GM12878 (cell line): Measurements from ENCODE around the gene DNAJC12. TPM values are rescaled to one million over a fixed set of nuclear protein-coding genes. Genes with fewer than 3 reads are reported as not detected.

Experiments used
- BCL11A ChIP-seq: IDR thresholded peaks from 2 replicates; pipeline ENCODE4 v1.6.1; 2011; ENCODE audit warnings: low read depth, low read length
- BCL3 ChIP-seq: IDR thresholded peaks from 2 replicates; pipeline ENCODE4 v1.6.1; 2011; ENCODE audit warnings: borderline replicate concordance, low read depth, mild to moderate bottlenecking, moderate library complexity, low read length; ENCODE audit not compliant: insufficient read depth, poor library complexity, severe bottlenecking
- CBX5 ChIP-seq: sonication (generic); IDR thresholded peaks from 2 replicates; pipeline ENCODE4 v1.6.1; 2016; ENCODE audit warnings: low read depth, moderate library complexity, mild to moderate bottlenecking, inconsistent platforms
- DPF2 ChIP-seq: fragments of 450-650 bp; IDR thresholded peaks from 2 replicates; pipeline ENCODE4 v1.6.1; 2017; ENCODE audit warnings: mild to moderate bottlenecking
- EP300 ChIP-seq, 2 experiments: fragments of 150-350 bp in 1 of 2; IDR thresholded peaks; 2 replicates each; pipeline ENCODE4 v1.6.1; 2011 to 2012; ENCODE audit warnings: low read depth in 2 of 2, low read length in 2 of 2, borderline replicate concordance in 1 of 2, improper control_type of control experiment in 1 of 2, inconsistent platforms in 1 of 2; ENCODE audit not compliant: control insufficient read depth in 1 of 2
- FOXM1 ChIP-seq: IDR thresholded peaks from 2 replicates; pipeline ENCODE4 v1.6.1; 2012; ENCODE audit warnings: low read depth, mild to moderate bottlenecking, inconsistent platforms, low read length, moderate library complexity
- GABPA ChIP-seq: IDR thresholded peaks from 2 replicates; pipeline ENCODE4 v1.6.1; 2014; ENCODE audit warnings: antibody characterized with exemption, low read depth, mild to moderate bottlenecking, inconsistent platforms
- GATAD2B ChIP-seq: fragments of 450-650 bp; conservative IDR thresholded peaks from 2 replicates; pipeline ENCODE4 v1.6.1; 2017; ENCODE audit warnings: low read depth, mild to moderate bottlenecking, moderate library complexity
- IKZF1 ChIP-seq: fragments of 450-650 bp; conservative IDR thresholded peaks from 2 replicates; pipeline ENCODE4 v1.6.1; 2017; ENCODE audit warnings: antibody characterized with exemption, mild to moderate bottlenecking
- MEF2A ChIP-seq: IDR thresholded peaks from 2 replicates; pipeline ENCODE4 v1.6.1; 2011; ENCODE audit warnings: low read depth, mild to moderate bottlenecking, low read length, moderate library complexity; ENCODE audit not compliant: insufficient read depth
- MTA2 ChIP-seq: fragments of 450-650 bp; IDR thresholded peaks from 2 replicates; pipeline ENCODE4 v1.6.1; 2016; ENCODE audit warnings: low read depth, mild to moderate bottlenecking, moderate library complexity
- MYC ChIP-seq: IDR thresholded peaks from 2 replicates; pipeline ENCODE4 v1.6.1; 2011; ENCODE audit warnings: mild to moderate bottlenecking, low read length, moderate library complexity, inconsistent platforms; ENCODE audit not compliant: insufficient read depth, insufficient replicate concordance, insufficient read length, severe bottlenecking
- NBN ChIP-seq: fragments of 450-650 bp; IDR thresholded peaks from 2 replicates; pipeline ENCODE4 v1.6.1; 2016
- NKRF ChIP-seq: fragments of 450-650 bp; conservative IDR thresholded peaks from 2 replicates; pipeline ENCODE4 v1.6.1; 2017; ENCODE audit warnings: mild to moderate bottlenecking, moderate library complexity
- PBX3 ChIP-seq: IDR thresholded peaks from 2 replicates; pipeline ENCODE4 v1.6.1; 2011; ENCODE audit warnings: mild to moderate bottlenecking, low read depth, low read length, moderate library complexity; ENCODE audit not compliant: insufficient replicate concordance
- SUPT20H ChIP-seq: IDR thresholded peaks from 2 replicates; pipeline ENCODE4 v1.6.1; 2011; ENCODE audit warnings: low read depth, mild to moderate bottlenecking, low read length, moderate library complexity, borderline replicate concordance; ENCODE audit not compliant: control insufficient read depth
- WRNIP1 ChIP-seq: IDR thresholded peaks from 2 replicates; pipeline ENCODE4 v1.6.1; 2011; ENCODE audit warnings: low read depth, low read length, improper control_type of control experiment, borderline replicate concordance
- ZBTB11 ChIP-seq: fragments of 450-650 bp; formaldehyde crosslinking; IDR thresholded peaks from 2 replicates; pipeline ENCODE4 v1.5.0; 2022; ENCODE audit warnings: mild to moderate bottlenecking, missing genetic modification characterization
- ZNF622 ChIP-seq: fragments of 450-650 bp; IDR thresholded peaks from 2 replicates; pipeline ENCODE4 v1.6.1; 2017; ENCODE audit warnings: mild to moderate bottlenecking, inconsistent platforms
- polyA plus RNA-seq, 11 experiments: library from polyadenylated mRNA; depleted of rRNA in 4 of 11; unstranded in 6 of 11; stranded (reverse) in 5 of 11; fragments of >200 nt; fragmentation: Nextera tagmentation in 4 of 11; fragmentation: Illumina TruSeq in 1 of 11; extraction: Ambion mirVana in 4 of 11; extraction: Trizol in 1 of 11; gene quantifications; 1 replicate in 1 of 11; 2 replicates in 10 of 11; pipeline versions ENCODE4 v1.2.1 to v1.2.3, GENCODE V29; 2011 to 2016; ENCODE audit warnings: inconsistent platforms in 2 of 11, missing spikeins in 2 of 11, low read depth in 1 of 11
- total RNA-seq, 4 experiments: library from RNA; depleted of rRNA in 3 of 4; stranded (reverse); fragments of >200 nt in 3 of 4; fragmentation: Illumina TruSeq in 1 of 4; extraction: Trizol in 1 of 4; gene quantifications; 2 replicates each; pipeline versions ENCODE4 v1.2.1 to v1.2.3, GENCODE V29; 2013 to 2021
- TF ChIP-seq, protein P1 (sequence below): fragments of 450-650 bp; IDR thresholded peaks from 2 replicates; pipeline ENCODE4 v1.6.1; 2018; ENCODE audit warnings: borderline replicate concordance, mild to moderate bottlenecking; ENCODE audit not compliant: partially characterized antibody

The DNAJC12 gene
- total and polyA plus RNA-seq, 10 of the 15 experiments (the other 5 are each of a cell fraction or from before 2014, with no cell fraction given) = 1.1 to 4.5 (median 3.0) TPM

DNA sequence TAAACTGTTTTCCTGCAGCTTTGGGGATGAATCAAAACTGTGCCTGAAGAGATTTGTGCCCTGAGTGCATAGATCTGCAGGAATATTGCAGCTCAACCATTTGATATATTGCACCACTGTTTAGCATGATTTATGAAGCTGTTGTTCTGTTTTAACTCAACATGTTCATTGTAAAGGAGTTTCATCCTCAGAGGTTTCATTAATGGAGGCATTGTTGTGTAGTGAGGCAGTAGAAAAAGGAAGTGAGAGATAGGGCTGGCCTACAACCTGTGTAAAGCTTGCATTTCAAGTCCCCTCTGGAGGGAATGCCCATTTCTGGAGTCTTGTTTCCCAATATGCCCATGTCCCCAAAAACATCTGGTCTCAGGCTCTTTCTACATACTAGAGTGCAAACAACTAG, 67.5 kb downstream of the DNAJC12 start (continued):
- TF ChIP-seq ZBTB11 (CRISPR knock-in tag) (no peak), PBX3 (peak; percentile 40), GABPA (no peak), DPF2 (peak; percentile 98), IKZF1 (peak; percentile 93), MTA2 (peak; percentile 98), MYC (no peak), BCL3 (no peak), MEF2A (no peak), SUPT20H (no peak), EP300 (IDR thresholded peaks at IDR 0.05; ENCODE audit: borderline replicate concordance in 1 of 2, control insufficient read depth in 1 of 2, low read depth in 2 of 2, low read length in 2 of 2) (peak; percentile 53 to 96; a peak in 3 of 4 replicates), CBX5 (0 out of 2 replicates have a peak, but pooled peaks have one; percentile 66), FOXM1 (peak; percentile 68), BCL11A (peak; percentile 71), WRNIP1 (no peak), NKRF (no peak), ZNF622 (no peak), NBN (peak; percentile 71), GATAD2B (peak; percentile 69; the same call in 1 of the 2 replicates)
- TF ChIP-seq, protein P1, sequence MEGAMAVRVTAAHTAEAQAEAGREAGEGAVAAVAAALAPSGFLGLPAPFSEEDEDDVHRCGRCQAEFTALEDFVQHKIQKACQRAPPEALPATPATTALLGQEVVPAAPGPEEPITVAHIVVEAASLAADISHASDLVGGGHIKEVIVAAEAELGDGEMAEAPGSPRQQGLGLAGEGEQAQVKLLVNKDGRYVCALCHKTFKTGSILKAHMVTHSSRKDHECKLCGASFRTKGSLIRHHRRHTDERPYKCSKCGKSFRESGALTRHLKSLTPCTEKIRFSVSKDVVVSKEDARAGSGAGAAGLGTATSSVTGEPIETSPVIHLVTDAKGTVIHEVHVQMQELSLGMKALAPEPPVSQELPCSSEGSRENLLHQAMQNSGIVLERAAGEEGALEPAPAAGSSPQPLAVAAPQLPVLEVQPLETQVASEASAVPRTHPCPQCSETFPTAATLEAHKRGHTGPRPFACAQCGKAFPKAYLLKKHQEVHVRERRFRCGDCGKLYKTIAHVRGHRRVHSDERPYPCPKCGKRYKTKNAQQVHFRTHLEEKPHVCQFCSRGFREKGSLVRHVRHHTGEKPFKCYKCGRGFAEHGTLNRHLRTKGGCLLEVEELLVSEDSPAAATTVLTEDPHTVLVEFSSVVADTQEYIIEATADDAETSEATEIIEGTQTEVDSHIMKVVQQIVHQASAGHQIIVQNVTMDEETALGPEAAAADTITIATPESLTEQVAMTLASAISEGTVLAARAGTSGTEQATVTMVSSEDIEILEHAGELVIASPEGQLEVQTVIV = no peak
